ENCODE results near the gene GFI1B. TPM values are rescaled to one million over a fixed set of nuclear protein-coding genes. Genes with fewer than 3 reads are reported as not detected.

The GFI1B gene
- polyA plus RNA-seq, 2 of the 4 experiments (the other 2 are of a cell fraction) = 0.09 TPM; not detected in 1

- TF ChIP-seq POLR2AphosphoS2 (conservative IDR thresholded peaks at IDR 0.05; ENCODE audit: low read length) (no peak), HMGXB4 (CRISPR knock-in tag; IDR thresholded peaks at IDR 0.05; ENCODE audit: borderline replicate concordance) (no peak), SREBF2 (IDR thresholded peaks at IDR 0.05) (no peak), HEYL (CRISPR knock-in tag; IDR thresholded peaks at IDR 0.05) (no peak), FOXS1 (CRISPR knock-in tag; IDR thresholded peaks at IDR 0.05) (no peak), USF2 (IDR thresholded peaks at IDR 0.05) (no peak), RAD21 (conservative IDR thresholded peaks at IDR 0.05 in 1 of 2, IDR thresholded peaks at IDR 0.05 in 1 of 2) (no peak), REST (IDR thresholded peaks at IDR 0.05) (no peak), MAFK (IDR thresholded peaks at IDR 0.05; ENCODE audit: partially characterized antibody) (no peak), FOSB (CRISPR knock-in tag; IDR thresholded peaks at IDR 0.05) (no peak), FOSL2 (IDR thresholded peaks at IDR 0.05) (no peak), FOSL2 (CRISPR knock-in tag; IDR thresholded peaks at IDR 0.05) (no peak), CBX8 (IDR thresholded peaks at IDR 0.05) (no peak)
- Histone ChIP-seq H3K4me2 (no peak overlapping the region), H3K4me3 (no peak overlapping the region), H3K4me1 (no peaks in the 10 kb centered on the region), H3K9me3 (no peaks in the 10 kb centered on the region), H3K27ac (no peak overlapping the region)
- ATAC-seq (no peak), DNase-seq (ENCODE audit: low read depth in 1 of 2, low spot score in 1 of 2) (no peak), FAIRE-seq (no peak)
- ChIA-PET POLR2A (interaction anchor here (1.4 kb wide), 1 partner anchor 28 kb away, joined by 6 read pairs; the partner anchor contains the start of gene GTF3C5), CTCF (interaction anchor here (0.8 to 6.9 kb wide), 5 partner anchors 11 to 51 kb away, joined by 3 to 71 read pairs (median 4); partner anchors contain the start of gene GFI1B)
- WGBS (ENCODE audit: missing lambda C conversion rate) = 63% methylated on average over 13 of the region's 13 CpGs
Measured at GRCh38 chr9:133002147-133003070, 23.9 kb downstream of the GFI1B start.

- DNase-seq (ENCODE audit: low read depth in 1 of 2, low spot score in 1 of 2) (no peak), FAIRE-seq (no peak), ATAC-seq (no peak)
- H3K4me2 ChIP-seq = no peak overlapping the region
- no peak overlapping the region for H3K27ac ChIP-seq
- WGBS (ENCODE audit: missing lambda C conversion rate) = 73% methylated on average over 13 of the region's 13 CpGs
- ChIA-PET POLR2A (interaction anchor here (1.4 kb wide), 1 partner anchor 28 kb away, joined by 6 read pairs; the partner anchor contains the start of gene GTF3C5), CTCF (interaction anchor here (0.8 to 6.9 kb wide), 4 partner anchors 12 to 25 kb away, joined by 3 to 71 read pairs (median 17); partner anchors contain the start of gene GFI1B)
- H3K9me3 ChIP-seq = no peaks in the 10 kb centered on the region
- H3K4me3 ChIP-seq = no peak overlapping the region
- no peak for TF ChIP-seq E2F6 (IDR thresholded peaks at IDR 0.05; ENCODE audit: borderline replicate concordance, low read depth)
- no peak for TF ChIP-seq MAX (IDR thresholded peaks at IDR 0.05)
- no peaks in the 10 kb centered on the region for H3K4me1 ChIP-seq
Measured at GRCh38 chr9:133003071-133003461, 24.6 kb downstream of the GFI1B start.
